Adrenal gland (tissue), 5 donors: ENCODE results near the gene PGAP2.

Experiments used
- CTCF ChIP-seq, 6 experiments: fragments of 450-650 bp in 4 of 6; fragments of 200-600 bp in 2 of 6; sonication (generic) in 1 of 6; IDR thresholded peaks; 1 replicate in 5 of 6; 2 replicates in 1 of 6; pipeline versions ENCODE4 v1.5.1 to v1.8.0; 2016 to 2021; ENCODE audit warnings: antibody characterized with exemption in 6 of 6, mild to moderate bottlenecking in 2 of 6, moderate library complexity in 1 of 6
- POLR2A ChIP-seq, 2 donors: fragments of 450-650 bp; IDR thresholded peaks; one replicate each; pipeline ENCODE4 v1.6.1; 2017; ENCODE audit warnings: antibody characterized with exemption in 2 of 2, mild to moderate bottlenecking in 2 of 2, moderate library complexity in 1 of 2
- donor health status: DM: no; HTN: no; CAD: no.

GRCh38 chr11:3810951-3811350, 2.6 kb downstream of the PGAP2 start:
- TF ChIP-seq CTCF (IDR thresholded peaks at IDR 0.05) (no peak), POLR2A (IDR thresholded peaks at IDR 0.05) (no peak)
